Measurements from ENCODE around the gene PTPRT.

GRCh38 chr20:42652266-42652665 is 537.4 kb downstream of the PTPRT start:
- TF ChIP-seq CTCF (IDR thresholded peaks at IDR 0.05; ENCODE audit: borderline replicate concordance, extremely low read depth, low read length, poor library complexity, severe bottlenecking) (no peak), EZH2 (IDR thresholded peaks at IDR 0.05; ENCODE audit: borderline replicate concordance, low read depth, low read length, severe bottlenecking) (no peak)
